Measurements from ENCODE around the gene CDK15.
A peak's percentile ranks its signal among the peaks of the same experiment; 100 is the strongest.
"Not testable (repeated sequence)": the region's sequence is repeated elsewhere in the genome, so short reads cannot be mapped to it uniquely, and the experiment has no call there.

The CDK15 gene

GRCh38 chr2:201806442-201807170, at the start of gene CDK15:
Gene CDK15 (plus strand): TSS chr2:201806537. CDS start chr2:201806665, 128 bp downstream.
- DNase-seq (ENCODE audit: low read depth in 3 of 3, low spot score in 1 of 3) = no peak

GRCh38 chr2:201758234-201758633, 48.1 kb upstream of the CDK15 start:
- DNase-seq (ENCODE audit: low read depth in 3 of 3, low spot score in 1 of 3) = no peak

- no peak for DNase-seq (ENCODE audit: low read depth in 3 of 3, low spot score in 1 of 3)
Observed at GRCh38 chr2:201758873-201759272, 47.5 kb upstream of the CDK15 start.

GRCh38 chr2:201759567-201759966, 46.8 kb upstream of the CDK15 start:
- no peak for DNase-seq (ENCODE audit: low read depth in 3 of 3, low spot score in 1 of 3)

GRCh38 chr2:201761101-201761500, 45.2 kb upstream of the CDK15 start:
- DNase-seq (ENCODE audit: low read depth in 3 of 3, low spot score in 1 of 3) = no peak

GRCh38 chr2:201764469-201764868, 41.9 kb upstream of the CDK15 start:
- DNase-seq (ENCODE audit: low read depth in 3 of 3, low spot score in 1 of 3) = not testable (repeated sequence)

GRCh38 chr2:201765799-201766198, 40.5 kb upstream of the CDK15 start:
- DNase-seq (ENCODE audit: low read depth in 3 of 3, low spot score in 1 of 3) = no peak

- DNase-seq (ENCODE audit: low read depth in 3 of 3, low spot score in 1 of 3) = no peak
Observed at GRCh38 chr2:201768918-201769317, 37.4 kb upstream of the CDK15 start.

GRCh38 chr2:201769666-201770373, 36.5 kb upstream of the CDK15 start:
- DNase-seq (ENCODE audit: low read depth in 3 of 3, low spot score in 1 of 3) = no peak

- DNase-seq (ENCODE audit: low read depth in 3 of 3, low spot score in 1 of 3) = no peak
Observed at GRCh38 chr2:201773990-201774389, 32.3 kb upstream of the CDK15 start.

GRCh38 chr2:201774546-201774945, 31.8 kb upstream of the CDK15 start:
- DNase-seq (ENCODE audit: low read depth in 3 of 3, low spot score in 1 of 3) = no peak

GRCh38 chr2:201775326-201775725, 31.0 kb upstream of the CDK15 start:
- DNase-seq (ENCODE audit: low read depth in 3 of 3, low spot score in 1 of 3) = no peak

- no peak for DNase-seq (ENCODE audit: low read depth in 3 of 3, low spot score in 1 of 3)
Observed at GRCh38 chr2:201777043-201777442, 29.3 kb upstream of the CDK15 start.

GRCh38 chr2:201777869-201778268, 28.5 kb upstream of the CDK15 start:
- DNase-seq (ENCODE audit: low read depth in 3 of 3, low spot score in 1 of 3) = no peak

- no peak for DNase-seq (ENCODE audit: low read depth in 3 of 3, low spot score in 1 of 3)
Observed at GRCh38 chr2:201779901-201780673, 26.2 kb upstream of the CDK15 start.

- DNase-seq (ENCODE audit: low read depth in 3 of 3, low spot score in 1 of 3) = peak; percentile 71 to 90 (median 74)
Observed at GRCh38 chr2:201780674-201781493, 25.5 kb upstream of the CDK15 start, which contains the start of gene ALS2. Gene ALS2 (minus strand): TSS chr2:201780933. CDS start chr2:201768885, 12,048 bp downstream.

- no peak for DNase-seq (ENCODE audit: low read depth in 3 of 3, low spot score in 1 of 3)
Observed at GRCh38 chr2:201781557-201782051, 24.7 kb upstream of the CDK15 start.

GRCh38 chr2:201784563-201784962, 21.8 kb upstream of the CDK15 start:
- DNase-seq (ENCODE audit: low read depth in 3 of 3, low spot score in 1 of 3) = no peak

- DNase-seq (ENCODE audit: low read depth in 3 of 3, low spot score in 1 of 3) = no peak
Observed at GRCh38 chr2:201785135-201785534, 21.2 kb upstream of the CDK15 start.

- no peak for DNase-seq (ENCODE audit: low read depth in 3 of 3, low spot score in 1 of 3)
Observed at GRCh38 chr2:201786471-201786870, 19.9 kb upstream of the CDK15 start.

- no peak for DNase-seq (ENCODE audit: low read depth in 3 of 3, low spot score in 1 of 3)
Observed at GRCh38 chr2:201788371-201788770, 18.0 kb upstream of the CDK15 start.

Data from stimulated activated CD4-positive, alpha-beta T cell treated with anti-CD3 and anti-CD28 coated beads, TNF-alpha, amount 100 ng/mL, for 1 hour (primary cell).